ENCODE measurements around the gene SELENOO.

SELENOO gene

GRCh38 chr22:50257451-50258360 lies 56.9 kb downstream of the SELENOO start:
- H3K36me3 ChIP-seq (ENCODE audit: control insufficient read depth in 1 of 2, insufficient read depth in 2 of 2, low read length in 2 of 2), result no peaks in the 10 kb centered on the region
- H3K27me3 ChIP-seq (ENCODE audit: low read depth, low read length), result peaks cover 7% of the 10 kb centered on the region
- H3K4me3 ChIP-seq (ENCODE audit: low read depth in 1 of 2, low read length in 2 of 2), result no peak overlapping the region
- peaks cover 0 to 20% of the 10 kb centered on the region in 2 donors for H3K4me1 ChIP-seq (ENCODE audit: control insufficient read depth in 1 of 2, insufficient read depth in 2 of 2, low read length in 2 of 2)
- H3K27ac ChIP-seq (ENCODE audit: low read length), result no peak overlapping the region
- H3K9me3 ChIP-seq (ENCODE audit: control insufficient read depth in 1 of 2, low read length in 2 of 2), result no peaks in the 10 kb centered on the region

DNA sequence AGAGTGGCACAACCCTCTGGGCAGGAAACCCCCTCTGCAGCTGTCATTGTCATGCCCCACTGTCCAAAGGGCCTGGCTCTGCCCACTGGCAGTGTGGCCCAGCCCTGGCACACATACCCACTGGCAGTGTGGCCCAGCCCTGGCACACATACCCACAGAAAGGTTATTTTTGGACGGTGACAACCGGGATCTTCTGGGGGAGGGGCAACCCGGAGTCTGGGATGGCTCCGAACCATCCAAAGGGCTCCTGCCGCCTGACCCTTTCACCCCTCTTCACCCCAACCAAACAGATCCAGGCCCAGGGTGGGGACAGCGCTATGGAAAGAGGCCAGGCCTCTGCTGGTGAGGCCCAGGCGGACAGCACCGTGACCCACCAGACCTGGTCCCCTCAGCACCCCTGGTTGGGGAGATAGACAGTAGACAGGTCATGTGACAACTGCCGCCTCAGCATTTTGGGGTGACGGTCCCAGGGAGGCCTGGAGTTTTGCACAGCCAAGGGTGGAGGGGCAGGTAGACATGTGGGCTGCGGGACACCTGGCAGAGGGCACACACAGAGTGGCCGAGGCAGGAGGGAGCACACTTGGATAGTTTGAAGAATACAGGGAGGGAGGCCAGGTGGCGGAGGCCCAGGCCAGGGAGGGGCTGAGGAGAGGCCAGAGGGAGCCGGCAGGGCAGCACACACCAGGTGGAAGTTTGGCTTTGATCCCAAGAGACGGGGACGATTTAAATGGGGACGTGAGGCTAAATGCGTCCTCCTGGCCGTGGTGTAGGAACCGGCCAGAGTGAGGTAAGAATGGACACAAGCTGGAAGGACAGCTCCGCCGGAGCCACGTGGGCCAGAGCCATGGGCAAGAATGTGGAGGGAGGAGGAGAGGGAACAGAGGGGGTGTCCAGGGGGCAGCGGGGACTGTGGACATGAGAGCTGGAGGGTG lies 57.8 kb downstream of the SELENOO start:
- Histone ChIP-seq H3K9me3 (ENCODE audit: control insufficient read depth in 1 of 2, low read length in 2 of 2) (no peaks in the 10 kb centered on the region), H3K27ac (ENCODE audit: low read length) (no peak overlapping the region), H3K4me3 (ENCODE audit: low read depth in 1 of 2, low read length in 2 of 2) (no peak overlapping the region), H3K27me3 (ENCODE audit: low read depth, low read length) (peaks cover 12% of the 10 kb centered on the region), H3K36me3 (ENCODE audit: control insufficient read depth in 1 of 2, insufficient read depth in 2 of 2, low read length in 2 of 2) (no peaks in the 10 kb centered on the region), H3K4me1 (ENCODE audit: control insufficient read depth in 1 of 2, insufficient read depth in 2 of 2, low read length in 2 of 2) (peaks cover 0 to 21% of the 10 kb centered on the region in 2 donors)

GRCh38 chr22:50259302-50259701 lies 58.5 kb downstream of the SELENOO start:
- Histone ChIP-seq H3K27ac (ENCODE audit: low read length) (no peak overlapping the region), H3K4me3 (ENCODE audit: low read depth in 1 of 2, low read length in 2 of 2) (no peak overlapping the region), H3K36me3 (ENCODE audit: control insufficient read depth in 1 of 2, insufficient read depth in 2 of 2, low read length in 2 of 2) (no peaks in the 10 kb centered on the region), H3K9me3 (ENCODE audit: control insufficient read depth in 1 of 2, low read length in 2 of 2) (no peaks in the 10 kb centered on the region), H3K27me3 (ENCODE audit: low read depth, low read length) (peaks cover 12% of the 10 kb centered on the region), H3K4me1 (ENCODE audit: control insufficient read depth in 1 of 2, insufficient read depth in 2 of 2, low read length in 2 of 2) (peaks cover 0 to 21% of the 10 kb centered on the region in 2 donors)

DNA sequence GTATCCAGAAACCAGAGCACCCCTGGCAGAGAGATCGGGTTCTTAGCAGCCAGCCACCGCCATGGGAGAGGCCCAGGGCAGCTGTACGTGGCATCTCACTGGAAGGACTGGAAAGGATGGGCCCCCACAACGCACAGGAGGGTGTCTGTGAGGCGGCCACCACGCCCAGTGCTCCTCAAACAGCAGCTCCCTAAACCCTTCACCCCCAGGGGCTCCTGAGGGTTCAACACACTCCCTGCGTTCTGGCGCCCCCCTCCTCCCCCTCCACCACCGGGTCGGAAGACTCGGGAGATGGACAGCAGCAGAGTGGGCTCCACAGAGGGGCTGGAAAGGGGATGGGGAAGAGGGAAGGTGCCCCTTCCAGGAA lies 59.6 kb downstream of the SELENOO start:
- Histone ChIP-seq H3K27ac (ENCODE audit: low read length) (no peak overlapping the region), H3K9me3 (ENCODE audit: control insufficient read depth in 1 of 2, low read length in 2 of 2) (no peaks in the 10 kb centered on the region), H3K27me3 (ENCODE audit: low read depth, low read length) (peaks cover 12% of the 10 kb centered on the region), H3K4me3 (ENCODE audit: low read depth in 1 of 2, low read length in 2 of 2) (peak overlapping the region in 1 of 2 donors; percentile 57), H3K4me1 (ENCODE audit: control insufficient read depth in 1 of 2, insufficient read depth in 2 of 2, low read length in 2 of 2) (peaks cover 0 to 21% of the 10 kb centered on the region in 2 donors), H3K36me3 (ENCODE audit: control insufficient read depth in 1 of 2, insufficient read depth in 2 of 2, low read length in 2 of 2) (no peaks in the 10 kb centered on the region)

- H3K4me3 ChIP-seq (ENCODE audit: low read depth in 1 of 2, low read length in 2 of 2), result peak overlapping the region in 1 of 2 donors; percentile 57
- H3K27ac ChIP-seq (ENCODE audit: low read length), result no peak overlapping the region
- no peaks in the 10 kb centered on the region for H3K36me3 ChIP-seq (ENCODE audit: control insufficient read depth in 1 of 2, insufficient read depth in 2 of 2, low read length in 2 of 2)
- peaks cover 0 to 21% of the 10 kb centered on the region in 2 donors for H3K4me1 ChIP-seq (ENCODE audit: control insufficient read depth in 1 of 2, insufficient read depth in 2 of 2, low read length in 2 of 2)
- no peaks in the 10 kb centered on the region for H3K9me3 ChIP-seq (ENCODE audit: control insufficient read depth in 1 of 2, low read length in 2 of 2)
- peaks cover 12% of the 10 kb centered on the region for H3K27me3 ChIP-seq (ENCODE audit: low read depth, low read length)
These were observed 60.2 kb downstream of the SELENOO start for GRCh38 chr22:50260801-50261614.

DNA sequence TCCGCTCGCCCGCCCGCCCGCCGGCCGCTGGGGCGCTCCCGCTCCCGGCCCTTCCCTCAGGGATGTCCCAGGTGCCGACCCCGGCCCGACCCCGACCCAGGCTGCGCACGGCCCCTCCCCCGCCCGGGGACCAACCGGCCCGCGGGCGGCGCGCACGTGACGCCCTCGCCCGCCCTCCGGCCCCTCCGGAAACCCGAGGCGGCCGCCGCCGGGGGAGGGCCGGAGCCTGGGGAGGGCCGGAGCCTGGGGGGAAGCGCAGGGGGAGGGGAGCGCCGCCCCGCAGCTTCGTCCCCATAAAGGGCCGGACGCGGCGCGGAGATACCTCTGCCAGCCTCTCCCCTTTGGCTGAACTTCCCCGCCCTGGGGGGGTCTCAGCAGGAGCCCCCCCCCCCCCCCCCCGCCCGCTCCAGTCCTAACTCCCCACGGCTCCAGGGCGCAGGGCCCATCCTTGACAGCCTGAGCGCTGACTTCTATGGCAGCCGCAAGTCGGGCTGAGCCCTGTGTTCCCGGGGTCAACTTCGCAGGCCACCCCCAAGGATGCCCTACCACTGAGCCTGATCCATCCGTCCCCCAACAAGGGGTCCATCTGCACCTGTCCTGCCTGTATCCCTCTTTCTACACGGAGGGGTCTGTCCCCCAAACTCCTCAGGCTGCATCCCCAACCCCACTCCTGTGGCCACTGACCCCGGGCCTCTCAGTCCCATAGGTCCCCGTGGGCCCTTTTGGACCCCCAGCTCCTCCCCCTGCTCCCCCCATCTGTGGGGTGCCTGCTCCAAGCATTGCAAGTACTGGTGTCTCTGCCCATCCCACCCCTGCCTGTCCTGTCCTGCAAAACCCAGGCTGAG lies 61.0 kb downstream of the SELENOO start, which contains the start of gene MAPK12:
TSS of gene MAPK12 (minus strand) at position 69 of the 845 bp plus-strand sequence. CDS start 174 bp downstream, outside the sequence.
- peak within 1 kb of the TSS in 1 of 2 donors; percentile 57 for H3K4me3 ChIP-seq (ENCODE audit: low read depth in 1 of 2, low read length in 2 of 2)
- peaks cover 0 to 22% of the 10 kb centered on the region in 2 donors for H3K4me1 ChIP-seq (ENCODE audit: control insufficient read depth in 1 of 2, insufficient read depth in 2 of 2, low read length in 2 of 2)
- H3K9me3 ChIP-seq (ENCODE audit: control insufficient read depth in 1 of 2, low read length in 2 of 2), result no peaks in the 10 kb centered on the region
- H3K36me3 ChIP-seq (ENCODE audit: control insufficient read depth in 1 of 2, insufficient read depth in 2 of 2, low read length in 2 of 2), result no peaks in the 10 kb centered on the region
- H3K27ac ChIP-seq (ENCODE audit: low read length), result no peak within 1 kb of the TSS
- peaks cover 12% of the 10 kb centered on the region for H3K27me3 ChIP-seq (ENCODE audit: low read depth, low read length)

GRCh38 chr22:50262460-50262911 lies 61.7 kb downstream of the SELENOO start:
- Histone ChIP-seq H3K4me3 (ENCODE audit: low read depth in 1 of 2, low read length in 2 of 2) (no peak overlapping the region), H3K27ac (ENCODE audit: low read length) (no peak overlapping the region), H3K27me3 (ENCODE audit: low read depth, low read length) (peaks cover 12% of the 10 kb centered on the region), H3K9me3 (ENCODE audit: control insufficient read depth in 1 of 2, low read length in 2 of 2) (no peaks in the 10 kb centered on the region), H3K4me1 (ENCODE audit: control insufficient read depth in 1 of 2, insufficient read depth in 2 of 2, low read length in 2 of 2) (peaks cover 0 to 29% of the 10 kb centered on the region in 2 donors), H3K36me3 (ENCODE audit: control insufficient read depth in 1 of 2, insufficient read depth in 2 of 2, low read length in 2 of 2) (no peaks in the 10 kb centered on the region)

DNA sequence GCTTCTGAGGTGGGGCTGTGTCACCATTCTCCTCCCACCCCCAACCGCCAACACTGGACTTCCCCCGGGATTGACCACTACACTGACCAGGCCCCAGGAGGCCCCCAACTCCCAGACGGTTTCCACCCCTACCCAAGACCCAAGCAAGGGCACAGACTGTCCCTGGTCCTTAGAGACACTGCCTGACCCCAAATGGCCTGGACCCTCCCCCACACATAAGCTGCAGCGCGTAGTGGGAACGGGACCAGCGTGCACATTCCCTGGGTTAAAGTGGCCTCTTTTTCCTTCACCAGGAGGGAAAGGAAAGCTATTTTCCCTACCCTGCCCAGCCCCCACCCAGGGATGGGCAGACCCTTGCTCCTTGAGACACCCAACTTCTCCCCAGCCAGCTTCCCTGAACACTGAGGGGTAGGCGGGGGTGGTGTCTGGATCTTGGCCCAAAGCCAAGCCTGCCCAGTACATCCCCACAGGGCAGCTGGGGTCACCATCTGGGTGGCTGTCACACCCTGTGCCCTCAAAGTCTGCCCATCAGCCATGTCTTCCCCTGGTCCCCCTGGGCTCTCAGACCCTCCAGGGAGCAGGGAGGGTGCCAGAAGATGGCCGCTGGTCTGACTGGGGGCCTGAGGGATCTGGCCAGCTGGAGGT lies 62.3 kb downstream of the SELENOO start:
- H3K9me3 ChIP-seq (ENCODE audit: control insufficient read depth in 1 of 2, low read length in 2 of 2), result no peaks in the 10 kb centered on the region
- H3K27me3 ChIP-seq (ENCODE audit: low read depth, low read length), result peaks cover 12% of the 10 kb centered on the region
- no peaks in the 10 kb centered on the region for H3K36me3 ChIP-seq (ENCODE audit: control insufficient read depth in 1 of 2, insufficient read depth in 2 of 2, low read length in 2 of 2)
- H3K4me3 ChIP-seq (ENCODE audit: low read depth in 1 of 2, low read length in 2 of 2), result no peak overlapping the region
- peaks cover 0 to 35% of the 10 kb centered on the region in 2 donors for H3K4me1 ChIP-seq (ENCODE audit: control insufficient read depth in 1 of 2, insufficient read depth in 2 of 2, low read length in 2 of 2)
- no peak overlapping the region for H3K27ac ChIP-seq (ENCODE audit: low read length)

DNA sequence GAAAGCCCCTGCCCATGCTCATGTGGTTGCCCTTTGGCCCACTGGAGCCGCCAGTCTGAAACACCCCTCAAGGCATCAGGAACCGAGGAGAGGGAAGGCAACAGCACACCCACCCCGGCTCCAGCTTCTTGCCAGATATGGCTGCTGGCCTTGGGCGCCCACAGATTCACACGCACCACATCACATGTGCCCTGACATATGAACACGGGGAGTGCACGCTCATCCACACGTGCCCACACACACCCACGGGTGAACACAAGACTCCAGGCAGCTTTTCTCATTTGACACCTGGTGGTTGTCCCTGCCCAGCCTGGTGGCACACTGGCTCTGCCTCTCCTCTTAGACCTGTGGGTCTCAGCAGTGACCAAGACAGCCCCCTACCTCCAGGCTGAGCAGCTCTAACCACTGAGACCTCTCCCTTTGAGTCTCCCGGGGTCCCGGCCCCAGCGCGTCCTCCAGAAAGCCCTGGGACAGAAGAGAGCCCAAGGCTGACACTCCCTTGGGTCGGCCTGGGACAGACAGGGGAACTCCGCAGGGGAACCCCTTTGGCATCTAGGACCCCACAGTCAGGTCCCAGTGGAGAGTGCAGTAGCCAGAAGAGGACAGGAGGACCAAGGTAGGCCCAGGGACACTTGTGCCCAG lies 63.4 kb downstream of the SELENOO start:
- Histone ChIP-seq H3K27me3 (ENCODE audit: low read depth, low read length) (peaks cover 12% of the 10 kb centered on the region), H3K27ac (ENCODE audit: low read length) (no peak overlapping the region), H3K4me3 (ENCODE audit: low read depth in 1 of 2, low read length in 2 of 2) (no peak overlapping the region), H3K4me1 (ENCODE audit: control insufficient read depth in 1 of 2, insufficient read depth in 2 of 2, low read length in 2 of 2) (peaks cover 0 to 46% of the 10 kb centered on the region in 2 donors), H3K9me3 (ENCODE audit: control insufficient read depth in 1 of 2, low read length in 2 of 2) (no peaks in the 10 kb centered on the region), H3K36me3 (ENCODE audit: control insufficient read depth in 1 of 2, insufficient read depth in 2 of 2, low read length in 2 of 2) (no peaks in the 10 kb centered on the region)
